Hepatocyte (in vitro differentiated cells): ENCODE data around the gene PHTF1. TPM values are rescaled to one million over a fixed set of nuclear protein-coding genes. Genes with fewer than 3 reads are reported as not detected.

ENCODE experiments used
- DNase-seq: peaks from one replicate; pipeline ENCODE4 v3.0.0-alpha.2; 2016; ENCODE audit warnings: low spot score
- H2AFZ ChIP-seq: fragments of 200-600 bp; sonication (generic); 2 replicates; pipeline ENCODE4 v1.6.0; 2016; ENCODE audit warnings: antibody characterized with exemption, mild to moderate bottlenecking
- H3K27ac ChIP-seq: fragments of 200-600 bp; sonication (generic); 2 replicates; pipeline ENCODE4 v1.5.1; 2016; ENCODE audit warnings: mild to moderate bottlenecking
- H3K27me3 ChIP-seq: fragments of 200-600 bp; sonication (generic); 2 replicates; pipeline ENCODE4 v1.6.1; 2016
- H3K36me3 ChIP-seq: fragments of 200-600 bp; sonication (generic); replicated peaks from 2 replicates; pipeline ENCODE4 v1.5.1; 2016; ENCODE audit warnings: low read depth; ENCODE audit not compliant: insufficient read depth
- H3K4me1 ChIP-seq: fragments of 200-600 bp; sonication (generic); 2 replicates; pipeline ENCODE4 v1.5.1; 2016; ENCODE audit warnings: mild to moderate bottlenecking, moderate library complexity; ENCODE audit not compliant: insufficient read depth
- H3K4me2 ChIP-seq: fragments of 200-600 bp; sonication (generic); 2 replicates; pipeline ENCODE4 v1.6.0; 2016
- H3K4me3 ChIP-seq: fragments of 200-600 bp; sonication (generic); 2 replicates; pipeline ENCODE4 v1.5.1; 2016; ENCODE audit warnings: mild to moderate bottlenecking
- H3K79me2 ChIP-seq: fragments of 200-600 bp; sonication (generic); 2 replicates; pipeline ENCODE4 v1.6.0; 2017; ENCODE audit warnings: mild to moderate bottlenecking
- H3K9me2 ChIP-seq: fragments of 200-600 bp; sonication (generic); replicated peaks from 2 replicates; pipeline ENCODE4 v1.6.0; 2017; ENCODE audit warnings: mild to moderate bottlenecking; ENCODE audit not compliant: insufficient read depth
- H3K9me3 ChIP-seq: fragments of 200-600 bp; sonication (generic); 2 replicates; pipeline ENCODE4 v1.5.1; 2016; ENCODE audit warnings: low read depth, mild to moderate bottlenecking
- H4K20me1 ChIP-seq: fragments of 200-600 bp; sonication (generic); 2 replicates; pipeline ENCODE4 v1.6.0; 2016; ENCODE audit warnings: mild to moderate bottlenecking; ENCODE audit not compliant: insufficient read depth, poor library complexity, severe bottlenecking
- CTCF ChIP-seq: fragments of 200-600 bp; sonication (generic); IDR thresholded peaks from 2 replicates; pipeline ENCODE4 v1.5.1; 2016; ENCODE audit warnings: antibody characterized with exemption, mild to moderate bottlenecking; ENCODE audit not compliant: poor library complexity
- EZH2 ChIP-seq: fragments of 200-600 bp; sonication (generic); IDR thresholded peaks from 2 replicates; pipeline ENCODE4 v1.6.1; 2016; ENCODE audit warnings: antibody characterized with exemption, mild to moderate bottlenecking, borderline replicate concordance
- EZH2phosphoT487 ChIP-seq: fragments of 200-600 bp; sonication (generic); IDR thresholded peaks from one replicate; pipeline ENCODE4 v1.6.1; 2018; ENCODE audit warnings: antibody characterized with exemption, mild to moderate bottlenecking, low read depth, moderate library complexity; ENCODE audit not compliant: unreplicated experiment, severe bottlenecking
- WGBS: methylation state at CpG from one replicate; pipeline ENCODE4 v1.1.6; 2016; ENCODE audit warnings: low lambda C conversion rate; ENCODE audit errors: missing lambda C conversion rate; 5-methylcytosine and 5-hydroxymethylcytosine counted together
- polyA plus RNA-seq: library from polyadenylated mRNA; unstranded; fragments of >200 nt; fragmentation: Nextera tagmentation; extraction: Ambion mirVana; gene quantifications from 2 replicates; pipeline ENCODE4 v1.2.1, GENCODE V29; 2016
- total RNA-seq: library from RNA; depleted of rRNA; stranded (reverse); fragments of >200 nt; gene quantifications from 2 replicates; pipeline ENCODE4 v1.2.3, GENCODE V29; 2014

PHTF1 gene
- total and polyA plus RNA-seq, 2 experiments from 2014 or later = 22.9 to 27.6 TPM

GRCh38 chr1:113751516-113751915 is 7.8 kb downstream of the PHTF1 start:
- Histone ChIP-seq H3K4me3 (no peak overlapping the region), H3K27ac (no peak overlapping the region), H2AFZ (no peak overlapping the region), H3K9me2 (no peaks in the 10 kb centered on the region), H4K20me1 (no peaks in the 10 kb centered on the region), H3K4me1 (no peaks in the 10 kb centered on the region), H3K4me2 (no peak overlapping the region), H3K9me3 (no peaks in the 10 kb centered on the region), H3K27me3 (no peaks in the 10 kb centered on the region), H3K79me2 (peaks cover 12% of the 10 kb centered on the region), H3K36me3 (no peaks in the 10 kb centered on the region)
- no peak for DNase-seq
- WGBS = 88% methylated on average over 1 of the region's 1 CpG
- TF ChIP-seq EZH2 (no peak), EZH2phosphoT487 (no peak), CTCF (no peak)

GRCh38 chr1:113751114-113751513 is 8.2 kb downstream of the PHTF1 start:
- TF ChIP-seq EZH2 (no peak), CTCF (no peak), EZH2phosphoT487 (no peak)
- no peaks in the 10 kb centered on the region for H3K9me2 ChIP-seq
- no peak overlapping the region for H3K4me2 ChIP-seq
- no peak overlapping the region for H3K4me3 ChIP-seq
- H3K27ac ChIP-seq = no peak overlapping the region
- H3K9me3 ChIP-seq = no peaks in the 10 kb centered on the region
- no peaks in the 10 kb centered on the region for H3K36me3 ChIP-seq
- H4K20me1 ChIP-seq = no peaks in the 10 kb centered on the region
- no peaks in the 10 kb centered on the region for H3K4me1 ChIP-seq
- no peak overlapping the region for H2AFZ ChIP-seq
- H3K79me2 ChIP-seq = peaks cover 8% of the 10 kb centered on the region
- no peaks in the 10 kb centered on the region for H3K27me3 ChIP-seq
- DNase-seq = no peak

GRCh38 chr1:113749402-113749801 is 9.9 kb downstream of the PHTF1 start:
- TF ChIP-seq EZH2 = no peak
- no peak for TF ChIP-seq CTCF
- no peak for TF ChIP-seq EZH2phosphoT487
- no peak overlapping the region for H2AFZ ChIP-seq
- H3K4me3 ChIP-seq = no peak overlapping the region
- H3K9me2 ChIP-seq = no peaks in the 10 kb centered on the region
- no peaks in the 10 kb centered on the region for H3K27me3 ChIP-seq
- no peak for DNase-seq
- no peaks in the 10 kb centered on the region for H3K36me3 ChIP-seq
- 60% methylated on average over 3 of the region's 3 CpGs for WGBS
- no peaks in the 10 kb centered on the region for H3K4me1 ChIP-seq
- no peak overlapping the region for H3K4me2 ChIP-seq
- no peaks in the 10 kb centered on the region for H3K79me2 ChIP-seq
- no peaks in the 10 kb centered on the region for H3K9me3 ChIP-seq
- no peaks in the 10 kb centered on the region for H4K20me1 ChIP-seq
- no peak overlapping the region for H3K27ac ChIP-seq

GRCh38 chr1:113747376-113747775 is 11.9 kb downstream of the PHTF1 start:
- Histone ChIP-seq H3K36me3 (no peaks in the 10 kb centered on the region), H3K9me3 (no peaks in the 10 kb centered on the region), H3K4me1 (no peaks in the 10 kb centered on the region), H2AFZ (no peak overlapping the region), H3K79me2 (no peaks in the 10 kb centered on the region), H3K4me2 (no peak overlapping the region), H4K20me1 (no peaks in the 10 kb centered on the region), H3K27ac (no peak overlapping the region), H3K27me3 (no peaks in the 10 kb centered on the region), H3K9me2 (no peaks in the 10 kb centered on the region), H3K4me3 (no peak overlapping the region)
- TF ChIP-seq EZH2 (no peak), EZH2phosphoT487 (no peak)
- no peak for DNase-seq
- 100% methylated on average over 1 of the region's 1 CpG for WGBS
